ENCODE data around the gene GREB1.
A peak's percentile ranks its signal among the peaks of the same experiment; 100 is the strongest.

GREB1 gene

GRCh38 chr2:11534071-11534745, 363 bp downstream of the GREB1 start:
- TF ChIP-seq EP300 (IDR thresholded peaks at IDR 0.05; ENCODE audit: borderline replicate concordance) (no peak), YY1 (IDR thresholded peaks at IDR 0.05; ENCODE audit: low read depth) (no peak), FOXM1 (IDR thresholded peaks at IDR 0.05; ENCODE audit: borderline replicate concordance, low read depth) (no peak), REST (IDR thresholded peaks at IDR 0.05; ENCODE audit: low read depth) (no peak), USF1 (IDR thresholded peaks at IDR 0.05) (no peak), TCF12 (IDR thresholded peaks at IDR 0.05; ENCODE audit: low read depth) (no peak)

GRCh38 chr2:11534746-11535484, 1.1 kb downstream of the GREB1 start:
- no peak for TF ChIP-seq USF1 (IDR thresholded peaks at IDR 0.05)
- no peak for TF ChIP-seq ZBTB7A (IDR thresholded peaks at IDR 0.05; ENCODE audit: low read depth)
- peak; percentile 24; the same call in 1 of the 2 replicates for TF ChIP-seq RAD21 (IDR thresholded peaks at IDR 0.05; ENCODE audit: low read depth)
- no peak for TF ChIP-seq FOXM1 (IDR thresholded peaks at IDR 0.05; ENCODE audit: borderline replicate concordance, low read depth)
- TF ChIP-seq CREB1 (IDR thresholded peaks at IDR 0.05; ENCODE audit: low read depth): no peak
- no peak for TF ChIP-seq TEAD4 (IDR thresholded peaks at IDR 0.05)

- no peak for TF ChIP-seq TAF1 (IDR thresholded peaks at IDR 0.05; ENCODE audit: low read depth)
- no peak for TF ChIP-seq CEBPB (IDR thresholded peaks at IDR 0.05)
- TF ChIP-seq EGR1 (IDR thresholded peaks at IDR 0.05): no peak
- TF ChIP-seq YY1 (IDR thresholded peaks at IDR 0.05; ENCODE audit: low read depth): no peak
Measured at GRCh38 chr2:11535899-11536344, 2.1 kb downstream of the GREB1 start.

GRCh38 chr2:11537951-11538350, 4.1 kb downstream of the GREB1 start:
- TF ChIP-seq EGR1 (IDR thresholded peaks at IDR 0.05) (no peak), TEAD4 (IDR thresholded peaks at IDR 0.05) (no peak), FOXM1 (IDR thresholded peaks at IDR 0.05; ENCODE audit: borderline replicate concordance, low read depth) (no peak), ZBTB7A (IDR thresholded peaks at IDR 0.05; ENCODE audit: low read depth) (no peak), TAF1 (IDR thresholded peaks at IDR 0.05; ENCODE audit: low read depth) (no peak), EP300 (IDR thresholded peaks at IDR 0.05; ENCODE audit: borderline replicate concordance) (no peak), TCF12 (IDR thresholded peaks at IDR 0.05; ENCODE audit: low read depth) (no peak), RAD21 (IDR thresholded peaks at IDR 0.05; ENCODE audit: low read depth) (no peak), REST (IDR thresholded peaks at IDR 0.05; ENCODE audit: low read depth) (no peak), MAX (IDR thresholded peaks at IDR 0.05) (no peak), YY1 (IDR thresholded peaks at IDR 0.05; ENCODE audit: low read depth) (no peak), NFIC (IDR thresholded peaks at IDR 0.05) (no peak), USF1 (IDR thresholded peaks at IDR 0.05) (no peak), CEBPB (IDR thresholded peaks at IDR 0.05) (no peak)

GRCh38 chr2:11539317-11540147, 5.7 kb downstream of the GREB1 start:
- TF ChIP-seq TAF1 (IDR thresholded peaks at IDR 0.05; ENCODE audit: low read depth) (no peak), EP300 (IDR thresholded peaks at IDR 0.05; ENCODE audit: borderline replicate concordance) (no peak; the same call in 1 of the 2 replicates), NFIC (IDR thresholded peaks at IDR 0.05) (peak; percentile 18; the same call in 1 of the 2 replicates), FOXM1 (IDR thresholded peaks at IDR 0.05; ENCODE audit: borderline replicate concordance, low read depth) (no peak), EGR1 (IDR thresholded peaks at IDR 0.05) (no peak), CEBPB (IDR thresholded peaks at IDR 0.05) (no peak), RAD21 (IDR thresholded peaks at IDR 0.05; ENCODE audit: low read depth) (no peak), YY1 (IDR thresholded peaks at IDR 0.05; ENCODE audit: low read depth) (no peak), MAX (IDR thresholded peaks at IDR 0.05) (peak; percentile 67), CREB1 (IDR thresholded peaks at IDR 0.05; ENCODE audit: low read depth) (no peak), USF1 (IDR thresholded peaks at IDR 0.05) (peak; percentile 23; the same call in 1 of the 2 replicates), TEAD4 (IDR thresholded peaks at IDR 0.05) (no peak), TCF12 (IDR thresholded peaks at IDR 0.05; ENCODE audit: low read depth) (no peak), REST (IDR thresholded peaks at IDR 0.05; ENCODE audit: low read depth) (no peak), ZBTB7A (IDR thresholded peaks at IDR 0.05; ENCODE audit: low read depth) (no peak)
